ENCODE results near the gene IMMP1L.
"Not testable (repeated sequence)": the region's sequence is repeated elsewhere in the genome, so short reads cannot be mapped to it uniquely, and the experiment has no call there.

The IMMP1L gene

GRCh38 chr11:31509429-31510345 is at the start of gene IMMP1L, which contains the start of gene ELP4:
TSS of gene IMMP1L (minus strand) at chr11:31509622. CDS start at chr11:31463276, 46,346 bp downstream.
TSS of gene ELP4 (plus strand) at chr11:31509767. CDS start at chr11:31509785, 18 bp downstream.
- peak; percentile 90 for DNase-seq (ENCODE audit: low read depth)

- DNase-seq (ENCODE audit: low read depth), result no peak
Observed at GRCh38 chr11:31558001-31558400, 48.6 kb upstream of the IMMP1L start.

- no peak for DNase-seq (ENCODE audit: low read depth)
Observed at GRCh38 chr11:31555938-31556337, 46.5 kb upstream of the IMMP1L start.

GRCh38 chr11:31542862-31543261 is 33.4 kb upstream of the IMMP1L start:
- DNase-seq (ENCODE audit: low read depth), result no peak

- DNase-seq (ENCODE audit: low read depth), result no peak
Observed at GRCh38 chr11:31535479-31535878, 26.1 kb upstream of the IMMP1L start.

GRCh38 chr11:31531293-31531692 is 21.9 kb upstream of the IMMP1L start:
- DNase-seq (ENCODE audit: low read depth), result no peak

- no peak for DNase-seq (ENCODE audit: low read depth)
Observed at GRCh38 chr11:31529701-31530100, 20.3 kb upstream of the IMMP1L start.

GRCh38 chr11:31529189-31529588 is 19.8 kb upstream of the IMMP1L start:
- DNase-seq (ENCODE audit: low read depth), result no peak

GRCh38 chr11:31521497-31522150 is 12.2 kb upstream of the IMMP1L start:
- no peak for DNase-seq (ENCODE audit: low read depth)

GRCh38 chr11:31512117-31512516 is 2.7 kb upstream of the IMMP1L start:
- no peak for DNase-seq (ENCODE audit: low read depth)

- no peak for DNase-seq (ENCODE audit: low read depth)
Observed at GRCh38 chr11:31509051-31509428, 382 bp downstream of the IMMP1L start.

GRCh38 chr11:31500560-31500959 is 8.9 kb downstream of the IMMP1L start:
- no peak for DNase-seq (ENCODE audit: low read depth)

- no peak for DNase-seq (ENCODE audit: low read depth)
Observed at GRCh38 chr11:31499576-31500178, 9.7 kb downstream of the IMMP1L start.

- DNase-seq (ENCODE audit: low read depth), result not testable (repeated sequence)
Observed at GRCh38 chr11:31493762-31494161, 15.7 kb downstream of the IMMP1L start.

- DNase-seq (ENCODE audit: low read depth), result no peak
Observed at GRCh38 chr11:31493235-31493634, 16.2 kb downstream of the IMMP1L start.

- no peak for DNase-seq (ENCODE audit: low read depth)
Observed at GRCh38 chr11:31492320-31492913, 17.0 kb downstream of the IMMP1L start.

GRCh38 chr11:31487848-31488247 is 21.6 kb downstream of the IMMP1L start:
- no peak for DNase-seq (ENCODE audit: low read depth)

GRCh38 chr11:31484497-31484896 is 24.9 kb downstream of the IMMP1L start:
- no peak for DNase-seq (ENCODE audit: low read depth)

- no peak for DNase-seq (ENCODE audit: low read depth)
Observed at GRCh38 chr11:31480930-31481329, 28.5 kb downstream of the IMMP1L start.

GRCh38 chr11:31479066-31479465 is 30.4 kb downstream of the IMMP1L start:
- DNase-seq (ENCODE audit: low read depth), result no peak

- DNase-seq (ENCODE audit: low read depth), result no peak
Observed at GRCh38 chr11:31478223-31478590, 31.2 kb downstream of the IMMP1L start.

- no peak for DNase-seq (ENCODE audit: low read depth)
Observed at GRCh38 chr11:31477528-31478222, 31.7 kb downstream of the IMMP1L start.

Data from activated T-helper 9 cell treated with anti-CD3 and anti-CD28 coated beads, Interleukin-2, amount 50 U/mL, for 16 hours (primary cell).